Stimulated activated CD4-positive, alpha-beta T cell treated with anti-CD3 and anti-CD28 coated beads, Interleukin-12 subunit alpha, Interleukin-12 subunit beta, amount 100 ng/mL, for 48 hours (primary cell): Measurements from ENCODE around the gene PTPRB.
"Not testable (repeated sequence)": the region's sequence is repeated elsewhere in the genome, so short reads cannot be mapped to it uniquely, and the experiment has no call there.

Experiments
- DNase-seq, 3 donors: peaks; one replicate each; pipeline ENCODE4 v3.0.0-alpha.2; 2020; ENCODE audit warnings: low read depth in 2 of 3, low spot score in 1 of 3

The PTPRB gene

GRCh38 chr12:70549340-70550179, 87.7 kb downstream of the PTPRB start:
- DNase-seq, result no peak

DNA sequence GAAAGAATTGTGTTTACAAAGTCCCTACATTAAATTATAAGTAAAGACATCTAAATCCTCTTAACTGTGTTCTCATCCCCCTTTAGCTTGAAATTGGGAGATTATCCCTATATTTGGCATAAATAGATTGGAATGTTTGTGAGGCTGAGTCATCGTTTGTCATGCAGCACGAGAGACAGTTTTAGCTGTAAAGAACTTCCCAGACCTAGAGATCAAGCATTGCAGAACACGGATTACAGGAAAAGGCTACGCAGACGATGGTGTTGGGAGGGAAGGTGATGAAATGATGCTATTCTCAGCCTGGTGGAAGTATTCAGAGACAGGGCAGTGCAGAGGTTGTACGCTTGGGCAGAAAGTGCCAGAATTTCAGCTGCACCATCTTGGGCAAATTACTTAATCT, 93.8 kb downstream of the PTPRB start:
- DNase-seq, result no peak

DNA sequence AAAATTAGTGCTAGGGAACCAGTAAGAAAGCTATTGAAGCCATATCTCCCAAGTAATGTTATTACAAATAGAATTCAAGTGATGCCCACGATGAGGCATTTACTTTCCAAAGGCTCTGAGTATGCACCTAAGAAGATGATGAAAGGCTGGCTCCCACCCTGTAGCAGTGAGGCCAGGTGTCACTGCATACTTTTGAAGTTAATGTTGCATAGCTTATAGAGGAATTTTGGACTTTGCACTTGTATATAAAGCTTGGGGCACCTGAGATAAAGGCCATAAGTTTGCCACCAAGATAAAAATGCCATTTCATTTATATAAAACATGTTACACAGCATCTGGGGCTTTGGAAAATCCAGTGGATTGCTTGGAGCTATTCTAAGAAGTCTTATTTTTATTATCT, 96.2 kb downstream of the PTPRB start:
- no peak for DNase-seq

GRCh38 chr12:70536650-70537049, 100.6 kb downstream of the PTPRB start:
- no peak for DNase-seq

DNA sequence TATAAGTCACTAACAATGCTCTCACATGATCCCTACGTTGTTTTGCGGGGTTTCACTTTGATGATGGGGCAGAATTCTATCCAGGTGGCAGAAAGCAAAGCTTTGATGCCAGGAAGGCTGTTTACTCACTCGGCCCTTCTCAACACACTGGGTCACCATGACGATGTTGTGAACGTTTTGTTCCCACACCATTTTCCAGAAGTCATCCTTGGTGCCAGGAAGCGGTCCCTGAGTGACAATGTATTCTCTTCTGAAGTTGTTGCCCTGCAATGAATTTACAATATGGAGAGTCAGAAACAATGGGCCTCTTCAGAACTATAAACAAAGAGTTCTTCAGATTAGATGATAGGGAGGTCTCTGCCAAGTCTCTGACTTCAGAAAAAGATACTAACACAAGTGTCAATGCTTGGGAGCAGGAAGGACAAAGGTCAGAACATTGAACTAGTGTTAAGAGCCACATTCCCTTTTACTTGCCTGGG, 101.3 kb downstream of the PTPRB start:
- DNase-seq, result no peak

GRCh38 chr12:70534466-70534865, 102.8 kb downstream of the PTPRB start:
- no peak for DNase-seq

DNA sequence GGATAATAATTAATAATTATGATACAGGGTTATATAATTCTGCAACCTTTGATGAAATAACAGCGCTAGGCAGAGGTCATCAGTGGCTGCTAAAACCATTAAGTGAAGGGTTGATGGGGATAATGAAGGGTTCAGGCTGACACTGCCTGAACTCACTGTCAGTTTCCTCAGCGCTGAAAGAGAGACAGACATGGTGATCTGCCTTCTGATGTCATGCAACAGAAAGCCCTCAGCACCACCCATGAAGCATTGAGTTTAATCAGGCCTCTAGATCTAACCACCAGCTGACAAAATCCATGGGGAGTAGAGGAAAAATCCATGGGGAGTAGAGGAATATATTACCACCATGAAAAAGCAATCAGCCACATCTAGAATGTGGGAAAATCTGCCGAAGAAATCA, 107.6 kb downstream of the PTPRB start:
- no peak for DNase-seq

DNA sequence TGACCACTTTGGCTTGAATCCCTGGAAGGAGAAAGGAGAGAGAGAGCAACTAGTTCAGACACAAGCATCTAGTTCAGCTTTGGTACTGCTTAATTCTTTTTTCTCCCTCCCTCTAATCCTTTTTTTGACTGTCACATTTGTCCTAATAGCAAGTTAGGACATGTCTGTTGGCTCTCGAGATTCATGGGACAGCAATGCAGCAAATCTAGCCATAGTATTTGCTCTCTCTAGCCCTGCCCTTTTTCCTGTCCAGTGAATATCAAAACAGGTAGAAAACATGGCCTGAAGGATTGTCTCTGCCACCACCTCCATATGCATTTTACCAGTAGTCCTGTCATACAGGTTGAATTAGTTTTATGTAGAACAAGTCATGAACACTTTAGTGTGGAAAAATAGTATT, 116.4 kb downstream of the PTPRB start:
- DNase-seq, result no peak

GRCh38 chr12:70513426-70513825, 123.8 kb downstream of the PTPRB start:
- DNase-seq, result no peak

GRCh38 chr12:70508178-70508577, 129.1 kb downstream of the PTPRB start:
- DNase-seq, result no peak

- no peak for DNase-seq
These were observed 129.8 kb downstream of the PTPRB start for GRCh38 chr12:70507442-70507841.

- DNase-seq, result no peak
These were observed 139.7 kb downstream of the PTPRB start for GRCh38 chr12:70497508-70497907.

GRCh38 chr12:70492904-70493303, 144.3 kb downstream of the PTPRB start:
- not testable (repeated sequence) for DNase-seq

DNA sequence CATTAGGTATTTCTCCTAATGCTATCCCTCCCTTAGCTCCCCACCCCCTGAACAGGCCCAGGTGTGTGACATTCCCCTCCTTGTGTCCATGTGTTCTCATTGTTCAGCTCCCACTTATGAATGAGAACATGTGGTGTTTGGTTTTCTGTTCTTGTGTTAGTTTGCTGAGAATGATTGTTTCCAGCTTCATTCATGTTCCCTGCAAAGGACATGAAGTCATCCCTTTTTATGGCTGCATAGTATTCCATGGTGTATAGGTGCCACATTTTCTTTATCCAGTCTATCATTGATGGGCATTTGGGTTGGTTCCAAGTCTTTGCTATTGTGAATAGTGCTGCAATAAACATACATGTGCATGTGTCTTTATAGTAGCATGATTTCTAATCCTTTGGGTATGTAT, 146.3 kb downstream of the PTPRB start:
- DNase-seq, result not testable (repeated sequence)

DNA sequence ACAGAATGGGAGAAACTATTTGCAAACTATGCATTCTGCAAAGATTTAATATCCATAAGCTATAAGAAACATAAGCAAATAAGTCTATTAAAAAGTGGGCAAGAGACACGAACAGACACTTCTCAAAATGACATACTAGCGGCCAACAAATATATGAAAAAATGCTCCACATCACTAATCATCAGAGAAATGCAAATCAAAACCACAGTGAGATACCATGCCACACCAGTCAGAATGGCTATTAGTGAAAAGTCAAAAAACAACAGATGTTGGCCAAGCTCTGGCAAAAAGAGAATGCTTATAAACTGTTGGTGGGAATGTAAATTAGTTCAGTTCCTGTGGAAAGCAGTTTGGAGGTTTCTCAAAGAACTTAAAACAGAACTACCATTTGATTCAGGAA, 149.8 kb downstream of the PTPRB start:
- DNase-seq, result no peak

- no peak for DNase-seq
These were observed 150.6 kb downstream of the PTPRB start for GRCh38 chr12:70486588-70486987.

GRCh38 chr12:70485704-70486103, 151.5 kb downstream of the PTPRB start:
- DNase-seq, result no peak

GRCh38 chr12:70484464-70484863, 152.8 kb downstream of the PTPRB start:
- no peak for DNase-seq

GRCh38 chr12:70482764-70483163, 154.5 kb downstream of the PTPRB start:
- no peak for DNase-seq

DNA sequence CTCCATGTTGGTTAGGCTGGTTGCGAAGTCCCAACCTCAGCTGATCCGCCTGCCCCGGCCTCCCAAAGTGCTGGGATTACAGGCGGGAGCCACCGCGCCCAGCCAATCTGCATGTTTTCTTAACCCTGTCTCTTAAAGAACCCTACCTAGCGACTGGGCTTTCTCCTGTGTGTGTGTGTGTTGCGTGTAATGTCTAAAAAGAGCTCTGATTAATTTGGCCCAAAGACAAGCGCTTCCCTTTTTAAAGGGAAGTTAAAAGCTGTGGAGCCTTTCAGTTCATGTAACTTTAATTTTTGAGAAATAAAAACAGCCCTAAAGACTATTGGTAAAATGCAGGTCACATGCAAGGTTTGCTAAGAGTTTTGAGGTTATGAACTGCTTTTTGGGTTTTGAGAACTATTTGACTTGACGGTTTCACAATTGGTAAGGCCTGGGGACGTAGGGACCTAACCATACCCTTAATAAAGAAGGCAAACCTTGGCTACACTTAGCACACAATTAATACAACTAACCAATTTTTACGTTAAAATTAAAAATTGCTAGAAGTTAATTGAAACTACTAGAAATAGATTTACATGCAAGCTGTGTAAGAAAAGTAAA, 167.9 kb downstream of the PTPRB start:
- no peak for DNase-seq

DNA sequence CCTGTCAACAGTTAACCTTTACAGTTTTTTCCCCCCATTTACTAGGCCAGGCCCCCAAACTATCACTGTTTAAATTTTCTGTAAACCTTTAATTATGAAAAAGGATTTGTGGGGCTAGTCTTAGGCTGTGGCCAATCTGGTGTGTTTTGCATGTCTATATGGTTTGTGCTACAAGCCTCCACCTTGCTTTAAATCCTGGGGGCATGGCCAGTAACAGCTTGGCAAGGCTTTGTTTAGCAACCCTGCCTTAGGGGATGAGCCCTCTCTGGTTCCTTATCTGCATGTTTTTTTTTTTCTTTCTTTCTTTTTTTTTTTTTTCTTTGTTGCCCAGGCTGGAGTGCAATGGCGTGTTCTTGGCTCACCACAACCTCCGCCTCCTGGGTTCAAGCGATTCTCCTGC, 168.5 kb downstream of the PTPRB start:
- DNase-seq, result no peak

DNA sequence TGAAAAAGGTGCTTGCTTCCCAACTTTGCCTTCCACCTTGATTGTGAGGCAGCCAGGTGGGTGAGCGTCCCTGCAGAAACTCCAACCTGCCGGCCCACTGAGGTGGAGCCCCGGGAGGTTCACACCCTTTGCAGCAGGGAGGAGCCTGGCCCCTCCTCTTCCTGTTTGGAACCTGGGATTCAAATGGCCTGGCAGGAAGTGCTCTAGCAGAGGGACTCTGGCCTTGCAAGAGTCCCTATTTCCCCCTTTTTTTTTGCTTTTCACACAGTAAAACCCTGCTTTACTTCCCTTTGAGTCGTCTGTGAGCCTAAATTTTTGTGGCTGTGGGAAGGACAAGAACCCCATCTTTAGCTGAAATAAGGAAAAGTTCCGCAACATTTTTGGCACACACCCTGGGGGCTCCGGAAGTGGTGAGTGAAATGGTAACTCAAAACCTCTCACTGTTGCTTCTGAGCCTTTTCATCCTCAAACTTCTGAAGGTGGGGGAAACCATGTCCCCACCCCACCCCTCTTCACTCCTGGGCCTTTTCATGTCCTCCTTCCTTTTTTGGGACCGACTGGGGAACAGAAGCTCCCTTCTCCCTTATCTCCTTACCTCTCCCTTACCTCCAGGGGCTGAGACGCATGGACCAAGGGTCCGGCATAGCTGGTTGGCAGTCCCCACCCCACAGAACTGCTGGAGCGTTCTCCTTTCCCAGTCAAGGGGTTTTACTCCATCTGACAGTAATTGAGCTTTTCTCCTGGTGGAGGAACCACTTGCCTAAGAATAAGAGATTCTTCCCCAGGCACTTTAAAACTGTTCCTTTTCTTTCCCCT, 169.1 kb downstream of the PTPRB start:
- DNase-seq, result no peak
